Endothelial cell of hepatic sinusoid (primary cell): ENCODE measurements around the gene FOXA3.
"Not testable (repeated sequence)": the region's sequence is repeated elsewhere in the genome, so short reads cannot be mapped to it uniquely, and the experiment has no call there.

ENCODE experiments used
- in situ Hi-C: cut with HindIII; loops from 2 replicates; pipeline ENCODE4 v1.10.0; 2017; ENCODE audit warnings: low sequenced_read_pairs

Gene FOXA3

GRCh38 chr19:45887200-45887710 lies 23.1 kb downstream of the FOXA3 start:
- in situ Hi-C loops = no loop called here

- in situ Hi-C loops = no loop called here
Measured at GRCh38 chr19:45889210-45889885, 25.2 kb downstream of the FOXA3 start.

- in situ Hi-C loops = no loop called here
Measured at GRCh38 chr19:45890877-45891276, 26.8 kb downstream of the FOXA3 start.

- in situ Hi-C loops = no loop called here
Measured at GRCh38 chr19:45895519-45895972, 31.4 kb downstream of the FOXA3 start.

- in situ Hi-C loops = not testable (repeated sequence)
Measured at GRCh38 chr19:45895983-45896599, 32.0 kb downstream of the FOXA3 start.

GRCh38 chr19:45897261-45897812 lies 33.2 kb downstream of the FOXA3 start:
- in situ Hi-C loops = no loop called here

GRCh38 chr19:45899253-45899652 lies 35.1 kb downstream of the FOXA3 start:
- in situ Hi-C loops = no loop called here

- in situ Hi-C loops = no loop called here
Measured at GRCh38 chr19:45899919-45900589, 35.9 kb downstream of the FOXA3 start.

GRCh38 chr19:45900738-45901431 lies 36.8 kb downstream of the FOXA3 start:
- in situ Hi-C loops = no loop called here

GRCh38 chr19:45901432-45901911 lies 37.3 kb downstream of the FOXA3 start:
- in situ Hi-C loops = no loop called here

- in situ Hi-C loops = no loop called here
Measured at GRCh38 chr19:45901912-45902650, 38.0 kb downstream of the FOXA3 start, which contains the start of gene MYPOP. MYPOP (minus strand) TSS chr19:45902613; CDS start chr19:45901773, 840 bp downstream.

- in situ Hi-C loops = no loop called here
Measured at GRCh38 chr19:45902651-45903625, 38.8 kb downstream of the FOXA3 start.

GRCh38 chr19:45905011-45905410 lies 40.9 kb downstream of the FOXA3 start:
- in situ Hi-C loops = loop anchor here (5.0 kb wide), 1 partner anchor 52 kb away; no protein-coding TSS in a partner anchor

GRCh38 chr19:45906221-45906620 lies 42.1 kb downstream of the FOXA3 start:
- in situ Hi-C loops = loop anchor here (5.0 kb wide), 1 partner anchor 51 kb away; no protein-coding TSS in a partner anchor

- in situ Hi-C loops = loop anchor here (5.0 kb wide), 1 partner anchor 48 kb away; no protein-coding TSS in a partner anchor
Measured at GRCh38 chr19:45908956-45909355, 44.8 kb downstream of the FOXA3 start.

- in situ Hi-C loops = no loop called here
Measured at GRCh38 chr19:45911291-45911690, 47.2 kb downstream of the FOXA3 start.

GRCh38 chr19:45913874-45914830 lies 50.0 kb downstream of the FOXA3 start, which contains the start of gene NANOS2:
NANOS2 (minus strand) TSS chr19:45914778; CDS start chr19:45914693, 85 bp downstream.
- in situ Hi-C loops = no loop called here
